Gastrocnemius medialis (tissue), 4 donors: ENCODE measurements around the gene GRB2. TPM values are rescaled to one million over a fixed set of nuclear protein-coding genes. Genes with fewer than 3 reads are reported as not detected.

Experiments used
- ATAC-seq, 2 donors: fragments of 150-250 bp; one replicate each; pipeline ENCODE4 v1.9.1; 2016
- DNase-seq, 2 donors: peaks; one replicate each; pipeline ENCODE4 v3.0.0-alpha.2; 2019
- H3K27ac ChIP-seq, 4 donors: fragments of 200-600 bp; sonication (generic); 1 replicate in 1 of 4; 2 replicates in 3 of 4; pipeline ENCODE4 v1.5.1; 2016 to 2018; ENCODE audit warnings: mild to moderate bottlenecking in 2 of 4, moderate library complexity in 1 of 4
- H3K27me3 ChIP-seq, 3 donors: fragments of 200-600 bp; sonication (generic) in 2 of 3; 1 replicate in 1 of 3; 2 replicates in 2 of 3; pipeline versions ENCODE4 v1.5.1 to v1.6.0; 2016 to 2019; ENCODE audit warnings: mild to moderate bottlenecking in 1 of 3, moderate library complexity in 1 of 3
- H3K36me3 ChIP-seq, 2 donors: fragments of 200-600 bp; sonication (generic) in 1 of 2; one replicate each; pipeline ENCODE4 v1.5.1; 2017 to 2018
- H3K4me1 ChIP-seq, 2 donors: fragments of 200-600 bp; sonication (generic) in 1 of 2; one replicate each; pipeline ENCODE4 v1.5.1; 2016 to 2017; ENCODE audit warnings: mild to moderate bottlenecking in 2 of 2
- H3K4me3 ChIP-seq, 4 donors: fragments of 200-600 bp; sonication (generic) in 3 of 4; 1 replicate in 1 of 4; 2 replicates in 3 of 4; pipeline ENCODE4 v1.5.1; 2016 to 2019; ENCODE audit warnings: mild to moderate bottlenecking in 2 of 4
- H3K9me3 ChIP-seq, 3 donors: fragments of 200-600 bp; sonication (generic) in 2 of 3; 1 replicate in 1 of 3; 2 replicates in 2 of 3; pipeline ENCODE4 v1.5.1; 2016 to 2019
- CTCF ChIP-seq, 5 experiments: fragments of 450-650 bp in 3 of 5; fragments of 200-600 bp in 2 of 5; sonication (generic) in 2 of 5; IDR thresholded peaks in 4 of 5; conservative IDR thresholded peaks in 1 of 5; 1 replicate in 4 of 5; 2 replicates in 1 of 5; pipeline ENCODE4 v1.5.1; 2016 to 2019; ENCODE audit warnings: antibody characterized with exemption in 5 of 5, mild to moderate bottlenecking in 3 of 5, moderate library complexity in 3 of 5
- POLR2A ChIP-seq, 2 donors: fragments of 450-650 bp; IDR thresholded peaks; one replicate each; pipeline ENCODE4 v1.6.1; 2017; ENCODE audit warnings: antibody characterized with exemption in 2 of 2, mild to moderate bottlenecking in 2 of 2, moderate library complexity in 2 of 2
- in situ Hi-C, 4 donors: fragments of 200-750 bp; cut with MboI; loops; one replicate each; pipeline versions ENCODE4 v1.15.0 to v1.8.0; 2017; ENCODE audit warnings: low sequenced_read_pairs in 4 of 4
- intact Hi-C: fragments of 100-400 bp; cut with DNase I; formaldehyde crosslinking; loops from one replicate; pipeline ENCODE4 v1.15.1; 2023; ENCODE audit warnings: low total_unique reads
- total RNA-seq, 4 donors: library from RNA; depleted of rRNA; stranded (reverse); fragments of >200 nt; gene quantifications; one replicate each; pipeline versions ENCODE4 v1.1.0 to v1.2.3, GENCODE V29; 2016

The GRB2 gene
- total RNA-seq, 4 donors from 2014 or later = 41.7 to 88.5 (median 68.8) TPM

- Histone ChIP-seq H3K4me1 (peaks cover 18 to 30% of the 10 kb centered on the region in 2 donors), H3K9me3 (no peaks in the 10 kb centered on the region), H3K36me3 (no peaks in the 10 kb centered on the region), H3K27ac (no peak overlapping the region), H3K4me3 (no peak overlapping the region), H3K27me3 (no peaks in the 10 kb centered on the region)
- TF ChIP-seq CTCF (IDR thresholded peaks at IDR 0.05 in 4 of 5, conservative IDR thresholded peaks at IDR 0.05 in 1 of 5) (no peak), POLR2A (IDR thresholded peaks at IDR 0.05) (no peak)
- intact Hi-C loops (no loop called here), in situ Hi-C loops (no loop called here)
- ATAC-seq (no peak), DNase-seq (no peak)
Measured at GRCh38 chr17:75272848-75273184, 132.7 kb downstream of the GRB2 start.

GRCh38 chr17:75271955-75272847 lies 133.3 kb downstream of the GRB2 start:
- H3K4me3 ChIP-seq = peak overlapping the region; percentile 82 to 100 (median 90)
- in situ Hi-C loops (no loop called here), intact Hi-C loops (loop anchor here (2.0 kb wide), 1 partner anchor 17 kb away; the partner anchor contains the start of gene SLC25A19)
- no peak for ATAC-seq
- H3K4me1 ChIP-seq = peaks cover 18 to 33% of the 10 kb centered on the region in 2 donors
- peak in 1 of 2 donors; percentile 34 for DNase-seq
- no peak for TF ChIP-seq POLR2A (IDR thresholded peaks at IDR 0.05)
- no peak for TF ChIP-seq CTCF (IDR thresholded peaks at IDR 0.05 in 4 of 5, conservative IDR thresholded peaks at IDR 0.05 in 1 of 5)
- peak overlapping the region; percentile 90 to 100 (median 96) for H3K27ac ChIP-seq
- no peaks in the 10 kb centered on the region for H3K27me3 ChIP-seq
- no peaks in the 10 kb centered on the region for H3K9me3 ChIP-seq
- peaks cover 0 to 3% of the 10 kb centered on the region in 2 donors for H3K36me3 ChIP-seq

GRCh38 chr17:75271233-75271954 lies 134.1 kb downstream of the GRB2 start:
- Histone ChIP-seq H3K36me3 (peaks cover 0 to 11% of the 10 kb centered on the region in 2 donors), H3K4me3 (peak overlapping the region; percentile 82 to 100 (median 90)), H3K27ac (peak overlapping the region; percentile 90 to 100 (median 96)), H3K27me3 (no peaks in the 10 kb centered on the region), H3K4me1 (peaks cover 18 to 33% of the 10 kb centered on the region in 2 donors), H3K9me3 (no peaks in the 10 kb centered on the region)
- in situ Hi-C loops (no loop called here), intact Hi-C loops (loop anchor here (2.0 kb wide), 1 partner anchor 17 kb away; the partner anchor contains the start of gene SLC25A19)
- no peak for TF ChIP-seq POLR2A (IDR thresholded peaks at IDR 0.05)
- TF ChIP-seq CTCF (IDR thresholded peaks at IDR 0.05 in 4 of 5, conservative IDR thresholded peaks at IDR 0.05 in 1 of 5) = peak in 4 of 5 experiments; percentile 95 to 100 (median 98)
- DNase-seq = peak; percentile 58 to 72
- peak; percentile 77 to 82 for ATAC-seq

- no peak for ATAC-seq
- Histone ChIP-seq H3K36me3 (peaks cover 0 to 16% of the 10 kb centered on the region in 2 donors), H3K9me3 (no peaks in the 10 kb centered on the region), H3K27me3 (no peaks in the 10 kb centered on the region), H3K27ac (peak within 1 kb of the TSS; percentile 96 to 100 (median 98)), H3K4me1 (peaks cover 18 to 33% of the 10 kb centered on the region in 2 donors), H3K4me3 (peak within 1 kb of the TSS; percentile 82 to 100 (median 90))
- DNase-seq = no peak
- in situ Hi-C loops = no loop called here
- intact Hi-C loops = loop anchor here (1.0 to 2.0 kb wide), 3 partner anchors 18 to 156 kb away; partner anchors contain the start of gene SLC25A19
- TF ChIP-seq POLR2A (IDR thresholded peaks at IDR 0.05) (peak; percentile 74 to 93), CTCF (IDR thresholded peaks at IDR 0.05 in 4 of 5, conservative IDR thresholded peaks at IDR 0.05 in 1 of 5) (no peak)
Measured at GRCh38 chr17:75270966-75271232, 134.6 kb downstream of the GRB2 start, which contains the start of gene MIF4GD. MIF4GD (minus strand) TSS chr17:75271231; CDS start chr17:75270195, 1,036 bp downstream.
